Testis (tissue), 3 donors: ENCODE results near the gene PET100. TPM values are rescaled to one million over a fixed set of nuclear protein-coding genes. Genes with fewer than 3 reads are reported as not detected.

Source experiments
- DNase-seq: peaks from one replicate; pipeline ENCODE4 v3.0.0-alpha.2; 2019
- H3K27ac ChIP-seq, 2 donors: fragments of 200-600 bp; sonication (generic); one replicate each; pipeline ENCODE4 v1.5.1; 2019
- H3K27me3 ChIP-seq: fragments of 200-600 bp; sonication (generic); one replicate; pipeline ENCODE4 v1.5.1; 2019
- H3K36me3 ChIP-seq: fragments of 200-600 bp; sonication (generic); one replicate; pipeline ENCODE4 v1.5.1; 2017; ENCODE audit warnings: low read depth; ENCODE audit errors: missing control alignments
- H3K4me1 ChIP-seq: fragments of 200-600 bp; sonication (generic); one replicate; pipeline ENCODE4 v1.5.1; 2019
- H3K4me3 ChIP-seq, 2 donors: fragments of 200-600 bp; sonication (generic); one replicate each; pipeline ENCODE4 v1.5.1; 2017 to 2019
- H3K9me3 ChIP-seq: fragments of 200-600 bp; sonication (generic); one replicate; pipeline ENCODE4 v1.5.1; 2017
- POLR2A ChIP-seq: fragments of 450-650 bp; IDR thresholded peaks from one replicate; pipeline ENCODE4 v1.6.1; 2017; ENCODE audit warnings: antibody characterized with exemption, mild to moderate bottlenecking, moderate library complexity
- WGBS, 2 donors: methylation state at CpG; one replicate each; pipeline ENCODE4 v1.1.5; 2018; 5-methylcytosine and 5-hydroxymethylcytosine counted together
- intact Hi-C: fragments of 100-400 bp; cut with DNase I; formaldehyde crosslinking; loops from one replicate; pipeline ENCODE4 v1.15.1; 2023; ENCODE audit warnings: low total_unique reads
- polyA plus RNA-seq: library from polyadenylated mRNA; stranded (reverse); fragments of 350-450 nt; fragmentation: Illumina TruSeq; extraction: RNeasy Lipid Tissue Mini Kit (QIAGEN cat#74804); gene quantifications from one replicate; pipeline ENCODE4 v1.2.3, GENCODE V29; 2014; ENCODE audit warnings: low read depth, low replicate concordance; ENCODE audit not compliant: insufficient read depth
- total RNA-seq, 2 donors: library from RNA; depleted of rRNA; stranded (reverse); fragments of >200 nt; gene quantifications; one replicate each; pipeline ENCODE4 v1.2.3, GENCODE V29; 2016
- TF ChIP-seq, protein P1 (sequence below), 3 experiments: fragments of 450-650 bp in 2 of 3; fragments of 200-600 bp in 1 of 3; sonication (generic) in 1 of 3; IDR thresholded peaks; one replicate each; pipeline ENCODE4 v1.5.1; 2016 to 2019; ENCODE audit warnings: antibody characterized with exemption in 3 of 3, mild to moderate bottlenecking in 2 of 3, moderate library complexity in 1 of 3

The PET100 gene
- total and polyA plus RNA-seq, 3 donors from 2014 or later, result 25.3 to 64.0 (median 26.9) TPM

GRCh38 chr19:7624810-7625209 is 4.8 kb upstream of the PET100 start:
- no peak overlapping the region for H3K27ac ChIP-seq
- H3K4me1 ChIP-seq, result peaks cover 18% of the 10 kb centered on the region
- no peak overlapping the region for H3K4me3 ChIP-seq
- intact Hi-C loops, result no loop called here
- WGBS, 2 donors, result 89 to 91% methylated on average over 15 to 17 of the region's 17 CpGs
- no peaks in the 10 kb centered on the region for H3K9me3 ChIP-seq
- H3K36me3 ChIP-seq, result no peaks in the 10 kb centered on the region
- no peak for DNase-seq
- H3K27me3 ChIP-seq, result no peaks in the 10 kb centered on the region
- TF ChIP-seq, protein P1, sequence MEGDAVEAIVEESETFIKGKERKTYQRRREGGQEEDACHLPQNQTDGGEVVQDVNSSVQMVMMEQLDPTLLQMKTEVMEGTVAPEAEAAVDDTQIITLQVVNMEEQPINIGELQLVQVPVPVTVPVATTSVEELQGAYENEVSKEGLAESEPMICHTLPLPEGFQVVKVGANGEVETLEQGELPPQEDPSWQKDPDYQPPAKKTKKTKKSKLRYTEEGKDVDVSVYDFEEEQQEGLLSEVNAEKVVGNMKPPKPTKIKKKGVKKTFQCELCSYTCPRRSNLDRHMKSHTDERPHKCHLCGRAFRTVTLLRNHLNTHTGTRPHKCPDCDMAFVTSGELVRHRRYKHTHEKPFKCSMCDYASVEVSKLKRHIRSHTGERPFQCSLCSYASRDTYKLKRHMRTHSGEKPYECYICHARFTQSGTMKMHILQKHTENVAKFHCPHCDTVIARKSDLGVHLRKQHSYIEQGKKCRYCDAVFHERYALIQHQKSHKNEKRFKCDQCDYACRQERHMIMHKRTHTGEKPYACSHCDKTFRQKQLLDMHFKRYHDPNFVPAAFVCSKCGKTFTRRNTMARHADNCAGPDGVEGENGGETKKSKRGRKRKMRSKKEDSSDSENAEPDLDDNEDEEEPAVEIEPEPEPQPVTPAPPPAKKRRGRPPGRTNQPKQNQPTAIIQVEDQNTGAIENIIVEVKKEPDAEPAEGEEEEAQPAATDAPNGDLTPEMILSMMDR (IDR thresholded peaks at IDR 0.05), result no peak
- no peak for TF ChIP-seq POLR2A

- no peak for DNase-seq
- WGBS, 2 donors, result 94 to 97% methylated on average over 22 to 34 of the region's 34 CpGs
- Histone ChIP-seq H3K27me3 (no peaks in the 10 kb centered on the region), H3K4me3 (no peak overlapping the region), H3K36me3 (no peaks in the 10 kb centered on the region), H3K27ac (no peak overlapping the region), H3K4me1 (peaks cover 19% of the 10 kb centered on the region), H3K9me3 (no peaks in the 10 kb centered on the region)
- TF ChIP-seq, protein P1 (IDR thresholded peaks at IDR 0.05), result no peak
- TF ChIP-seq POLR2A, result no peak
- intact Hi-C loops, result no loop called here
These were observed 3.7 kb upstream of the PET100 start for GRCh38 chr19:7625763-7626372.

DNA sequence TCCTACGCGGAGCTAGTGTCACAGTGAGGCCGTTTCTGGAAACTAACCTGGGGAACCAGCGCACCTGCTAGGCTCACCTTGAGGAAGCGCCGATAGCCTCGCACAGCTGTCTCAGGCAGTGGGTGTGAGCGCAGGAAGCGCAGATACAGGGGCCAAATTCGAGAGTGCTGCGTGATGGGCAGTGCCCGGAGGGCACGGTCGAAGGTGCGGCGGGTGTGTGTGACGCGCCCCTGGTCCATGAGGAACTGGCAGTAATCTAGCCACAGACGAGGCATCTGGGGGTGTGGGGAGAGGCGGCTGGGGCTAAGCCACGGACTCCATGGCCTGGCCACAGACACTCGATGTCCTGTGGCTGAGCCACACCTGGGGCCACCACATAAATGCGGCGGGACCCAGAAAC is 2.4 kb upstream of the PET100 start:
- 87 to 90% methylated on average over 21 to 24 of the region's 24 CpGs for WGBS, 2 donors
- Histone ChIP-seq H3K4me1 (peaks cover 20% of the 10 kb centered on the region), H3K27ac (no peak overlapping the region), H3K4me3 (no peak overlapping the region), H3K36me3 (no peaks in the 10 kb centered on the region), H3K9me3 (no peaks in the 10 kb centered on the region), H3K27me3 (no peaks in the 10 kb centered on the region)
- TF ChIP-seq, protein P1 (IDR thresholded peaks at IDR 0.05), result no peak
- TF ChIP-seq POLR2A, result no peak
- DNase-seq, result no peak
- intact Hi-C loops, result no loop called here

DNA sequence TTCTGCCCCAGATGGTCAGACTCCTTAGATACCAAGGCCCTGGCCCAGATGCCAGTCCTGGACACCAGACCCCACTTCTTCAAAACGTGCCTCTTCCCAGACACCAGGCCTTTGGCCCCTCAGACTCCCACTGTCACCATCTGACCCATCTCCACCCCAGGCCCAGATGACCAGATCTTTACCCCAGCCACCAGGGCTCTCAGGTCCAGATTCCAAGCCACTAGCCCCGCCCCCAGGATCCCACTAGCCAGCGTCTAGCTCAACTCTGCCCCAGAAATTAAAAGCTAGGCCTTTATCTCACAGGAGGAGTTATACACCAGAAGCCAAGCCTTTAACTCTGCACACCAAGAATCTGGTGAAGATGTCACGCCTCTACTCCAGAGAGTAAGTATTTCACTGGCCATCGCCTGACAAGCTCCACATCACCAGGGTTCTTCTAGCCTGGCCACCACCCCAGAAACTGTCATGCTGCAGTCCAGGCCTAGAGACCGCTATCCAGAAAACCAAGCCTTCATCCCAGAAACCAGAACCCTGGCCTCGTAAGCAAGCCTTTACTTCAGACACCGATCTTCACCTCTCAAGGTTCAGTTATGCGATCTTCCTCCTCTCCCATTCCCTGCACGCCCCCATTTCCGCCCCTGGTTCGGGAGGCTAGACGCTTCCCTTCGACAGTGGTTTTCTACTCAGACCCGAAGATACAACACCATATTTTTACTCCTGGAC is 843 bp upstream of the PET100 start:
- H3K36me3 ChIP-seq, result no peaks in the 10 kb centered on the region
- intact Hi-C loops, result no loop called here

More for the DNA sequence above, 843 bp upstream of the PET100 start:
- Histone ChIP-seq H3K4me1 (peaks cover 20% of the 10 kb centered on the region), H3K27ac (peak overlapping the region; percentile 6 to 69), H3K4me3 (peak overlapping the region; percentile 75 to 85), H3K27me3 (no peaks in the 10 kb centered on the region), H3K9me3 (no peaks in the 10 kb centered on the region)
- no peak for DNase-seq
- 2 to 3% methylated on average over 15 of the region's 15 CpGs for WGBS, 2 donors
- no peak for TF ChIP-seq POLR2A
- TF ChIP-seq, protein P1 (IDR thresholded peaks at IDR 0.05), result no peak
